HG02571 (cell line): ENCODE data around the gene DGCR6L.
"Not testable (repeated sequence)": the region's sequence is repeated elsewhere in the genome, so short reads cannot be mapped to it uniquely, and the experiment has no call there.

ENCODE experiments used
- ATAC-seq: cut with Tn5 transposase; IDR thresholded peaks from one replicate; pipeline ENCODE4 v1.9.1; 2021; ENCODE audit warnings: mild to moderate bottlenecking, moderate library complexity; ENCODE audit not compliant: unreplicated experiment

DGCR6L gene

DNA sequence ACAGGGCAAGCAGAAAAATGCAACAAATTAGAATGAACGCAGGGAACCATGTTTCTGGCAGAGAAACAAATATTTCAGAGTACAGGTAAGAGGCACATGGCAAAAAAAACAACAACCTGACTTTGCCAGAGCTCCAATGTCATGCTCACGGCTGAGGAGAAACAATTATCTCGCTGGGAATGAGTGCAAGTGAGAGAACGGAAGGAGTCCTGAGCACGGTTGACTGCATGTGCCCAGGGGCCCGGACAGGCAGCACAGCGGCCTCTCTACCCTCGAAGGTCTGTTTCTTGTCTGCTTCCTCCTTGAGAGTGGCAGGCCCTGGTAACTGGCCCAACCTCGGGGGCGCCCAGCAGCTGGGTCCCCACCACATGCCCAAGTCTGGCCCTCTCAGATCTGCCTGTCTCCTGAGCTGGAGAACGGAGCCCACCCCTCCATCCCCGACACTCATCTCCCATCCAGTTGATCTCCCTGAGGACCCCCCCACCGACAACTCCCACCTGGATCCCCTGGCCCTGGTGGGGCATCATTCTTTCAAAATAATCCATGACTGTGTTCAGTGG is 27.1 kb downstream of the DGCR6L start:
- ATAC-seq: no peak

DNA sequence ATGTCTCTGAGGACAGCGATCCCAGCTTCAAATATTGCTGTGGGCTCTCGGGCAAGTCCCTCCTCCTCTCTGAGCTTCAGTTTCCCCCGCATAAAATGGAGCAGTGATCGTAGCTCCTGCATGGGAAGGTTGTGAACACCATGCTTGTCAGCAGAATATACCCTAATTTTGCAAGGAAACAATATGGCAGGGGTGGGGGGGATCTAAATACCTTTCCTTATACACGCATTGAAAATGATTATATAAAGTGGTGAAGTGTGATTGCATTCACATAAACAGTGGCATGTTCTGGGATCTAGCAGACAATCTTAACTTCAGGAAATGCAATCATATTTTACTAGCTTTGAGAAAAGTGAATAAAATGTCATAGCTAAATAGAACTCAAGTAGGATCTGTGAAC is 27.8 kb downstream of the DGCR6L start:
- no peak for ATAC-seq

DNA sequence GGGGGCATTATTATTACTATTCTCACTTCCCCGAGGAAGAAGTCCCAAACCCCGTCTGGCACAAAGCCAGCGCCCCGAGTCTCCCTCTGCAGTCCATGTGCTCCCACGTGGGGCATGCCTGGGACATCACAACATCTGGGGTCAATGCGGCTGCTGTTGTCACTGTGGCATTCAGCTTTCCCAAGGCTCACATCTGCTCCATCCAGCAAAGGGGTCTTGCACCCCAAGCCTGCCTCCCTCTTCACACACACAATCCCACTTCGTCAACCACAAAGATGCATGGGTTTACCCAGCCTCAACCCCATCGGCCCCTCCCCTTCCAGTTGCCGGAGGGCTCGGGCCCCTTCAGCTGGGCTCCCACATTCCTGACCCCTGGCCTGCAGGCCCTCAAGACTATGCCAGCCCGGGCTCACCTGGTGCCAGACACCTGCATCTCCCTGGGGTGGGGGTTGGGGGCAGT is 28.2 kb downstream of the DGCR6L start:
- ATAC-seq: no peak

DNA sequence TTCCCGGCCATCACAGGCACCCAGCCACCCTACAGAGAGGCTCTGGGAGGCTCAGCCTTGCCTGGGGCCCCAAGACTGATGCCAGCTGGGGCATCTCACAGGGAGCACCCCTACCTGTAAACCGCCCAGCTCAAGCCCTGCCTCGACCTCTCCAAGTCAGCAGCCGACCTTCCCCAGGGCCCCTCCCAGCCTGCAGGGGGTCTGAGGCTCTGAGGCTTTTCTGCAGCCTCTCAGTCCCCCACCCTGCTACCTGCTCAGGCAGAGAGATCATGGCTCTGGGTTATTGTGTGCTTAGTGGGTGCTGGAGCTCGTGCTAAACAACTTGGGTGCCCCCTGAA is 28.6 kb downstream of the DGCR6L start:
- no peak for ATAC-seq

DNA sequence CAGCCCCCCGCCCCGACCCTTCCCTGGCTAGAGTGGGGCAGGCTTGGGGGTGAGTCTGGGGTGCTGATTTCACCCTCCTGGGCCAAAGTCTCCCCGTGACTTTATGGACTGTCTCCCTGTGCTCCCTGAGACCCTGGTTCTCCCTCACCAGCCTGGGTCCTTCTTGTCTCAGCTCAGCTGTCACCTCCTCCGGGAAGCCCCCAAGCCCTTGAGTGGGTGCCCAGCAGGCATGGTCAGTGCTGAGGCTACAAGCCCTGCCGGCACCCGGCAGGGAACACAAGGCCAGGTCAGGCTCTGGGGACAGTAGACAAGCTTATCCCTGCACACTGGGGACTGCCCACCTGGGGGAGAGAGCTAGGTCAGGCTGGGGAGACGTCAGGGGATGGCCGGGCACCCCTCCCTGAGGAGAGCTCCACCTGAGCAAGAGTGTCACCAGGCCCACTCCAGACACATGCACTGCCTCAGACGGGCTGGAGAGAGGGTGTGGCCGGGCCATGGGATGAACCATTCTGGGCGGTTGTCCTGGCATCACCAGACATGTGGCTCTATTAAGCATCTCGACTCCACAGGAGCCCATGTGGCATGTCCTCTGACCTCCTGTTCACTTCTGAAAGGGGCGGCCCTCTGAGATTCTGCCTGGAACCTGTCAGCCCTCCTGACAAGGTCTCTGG is 29.1 kb downstream of the DGCR6L start:
- no peak for ATAC-seq

DNA sequence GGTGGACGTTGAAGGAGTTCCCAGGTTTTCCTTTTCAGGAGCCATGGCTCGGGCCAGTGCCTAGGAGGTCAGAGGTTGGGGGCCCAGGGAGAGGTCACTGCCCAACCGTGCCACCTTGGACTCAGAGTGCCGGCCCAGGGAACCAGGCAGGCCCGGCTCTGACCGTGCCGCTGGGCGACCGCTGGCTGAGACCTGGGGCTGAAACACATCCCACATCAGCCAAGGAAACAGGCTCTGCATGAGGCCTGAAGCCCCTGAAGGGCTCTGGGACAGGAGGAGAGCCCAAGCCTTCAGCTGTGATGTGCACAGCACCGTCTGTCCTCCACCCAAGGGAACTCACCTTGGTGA is 29.8 kb downstream of the DGCR6L start:
- ATAC-seq: no peak

DNA sequence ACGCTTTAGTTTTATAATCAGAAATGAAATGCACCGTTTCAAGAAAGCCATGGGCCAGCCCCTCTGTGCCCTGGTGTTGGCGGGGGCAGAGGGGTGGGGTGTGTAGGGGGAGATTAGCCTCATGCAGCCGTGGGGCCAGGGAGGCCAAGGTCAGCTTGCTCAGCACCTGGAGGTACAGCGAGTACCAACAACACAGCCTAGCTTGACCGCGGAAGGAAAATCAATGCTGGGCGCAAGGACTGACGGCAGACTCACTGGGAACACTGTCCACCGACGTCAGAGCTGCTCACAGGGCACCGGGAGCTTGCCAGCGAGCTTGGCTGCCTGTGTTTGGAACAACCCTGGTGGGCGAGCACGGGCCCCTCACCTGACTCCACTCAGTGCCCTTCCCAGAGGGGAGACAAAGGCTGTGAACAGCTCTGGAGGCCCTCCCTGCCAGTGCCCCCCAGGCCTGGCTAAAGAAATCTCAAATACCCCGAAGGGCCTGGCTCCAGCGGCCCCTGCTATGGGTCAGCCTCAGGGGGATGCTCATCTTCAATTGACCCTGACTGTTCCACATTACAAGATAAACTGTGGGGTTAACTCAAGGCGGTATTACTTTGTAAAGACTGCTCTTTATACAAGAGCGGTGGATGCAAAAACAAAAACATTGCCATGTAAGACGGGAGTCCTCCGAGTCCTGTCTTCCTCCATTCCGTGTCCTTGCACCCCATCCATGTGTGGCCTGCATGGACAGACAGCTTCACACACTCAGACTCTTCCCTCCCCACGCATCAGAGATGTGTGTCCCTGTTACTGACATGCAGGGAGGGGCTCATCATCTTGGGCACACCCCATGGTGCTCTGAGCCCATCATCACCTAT is 30.4 kb downstream of the DGCR6L start:
- ATAC-seq: not testable (repeated sequence)

DNA sequence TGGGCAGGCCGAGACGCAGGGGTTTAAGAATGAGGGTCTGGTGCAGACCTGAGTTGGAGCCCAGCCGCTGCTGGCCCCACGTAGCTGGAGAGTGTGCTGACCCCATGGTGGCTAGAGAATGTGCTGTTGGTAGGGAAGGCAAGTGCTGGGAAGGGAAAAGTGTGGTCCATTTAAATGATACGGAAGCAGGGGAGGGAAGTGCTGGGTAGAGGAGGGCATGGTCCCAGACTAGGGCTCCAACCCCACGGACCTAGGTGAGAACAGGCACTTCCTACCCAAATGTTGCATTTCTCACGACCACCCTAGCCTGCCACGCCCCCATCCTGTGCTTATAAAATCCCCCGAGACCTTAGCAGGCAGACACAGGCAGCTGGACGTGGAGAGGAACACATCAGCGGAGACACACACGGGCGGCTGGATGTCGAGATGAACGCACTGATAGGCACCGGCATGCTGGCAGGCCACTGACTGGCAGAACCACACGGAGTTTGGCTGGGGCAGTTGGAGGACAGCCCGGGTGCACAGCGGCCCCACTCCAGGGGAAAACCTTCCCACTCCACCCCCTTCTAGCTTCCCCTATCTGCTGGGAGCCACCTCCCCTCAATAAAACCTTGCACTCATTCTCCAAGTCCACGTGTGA is 33.0 kb downstream of the DGCR6L start:
- ATAC-seq: not testable (repeated sequence)

DNA sequence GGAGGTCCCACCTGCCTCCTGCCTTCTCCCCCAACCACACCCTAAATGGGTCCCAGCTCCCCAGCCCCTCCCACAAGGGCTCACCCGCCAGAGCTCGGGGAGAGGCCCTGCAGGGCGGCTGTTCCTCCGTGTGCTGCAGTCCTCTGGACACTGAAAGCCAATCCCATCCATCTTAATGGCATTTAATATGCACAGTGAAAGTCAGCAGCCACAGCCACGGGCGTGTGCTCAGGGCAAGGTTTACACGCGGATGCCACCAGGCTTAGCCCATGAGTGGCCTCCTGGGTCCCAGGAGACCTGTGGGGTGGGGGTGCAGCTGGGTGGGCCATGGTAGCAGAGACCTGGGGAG is 33.6 kb downstream of the DGCR6L start:
- not testable (repeated sequence) for ATAC-seq

DNA sequence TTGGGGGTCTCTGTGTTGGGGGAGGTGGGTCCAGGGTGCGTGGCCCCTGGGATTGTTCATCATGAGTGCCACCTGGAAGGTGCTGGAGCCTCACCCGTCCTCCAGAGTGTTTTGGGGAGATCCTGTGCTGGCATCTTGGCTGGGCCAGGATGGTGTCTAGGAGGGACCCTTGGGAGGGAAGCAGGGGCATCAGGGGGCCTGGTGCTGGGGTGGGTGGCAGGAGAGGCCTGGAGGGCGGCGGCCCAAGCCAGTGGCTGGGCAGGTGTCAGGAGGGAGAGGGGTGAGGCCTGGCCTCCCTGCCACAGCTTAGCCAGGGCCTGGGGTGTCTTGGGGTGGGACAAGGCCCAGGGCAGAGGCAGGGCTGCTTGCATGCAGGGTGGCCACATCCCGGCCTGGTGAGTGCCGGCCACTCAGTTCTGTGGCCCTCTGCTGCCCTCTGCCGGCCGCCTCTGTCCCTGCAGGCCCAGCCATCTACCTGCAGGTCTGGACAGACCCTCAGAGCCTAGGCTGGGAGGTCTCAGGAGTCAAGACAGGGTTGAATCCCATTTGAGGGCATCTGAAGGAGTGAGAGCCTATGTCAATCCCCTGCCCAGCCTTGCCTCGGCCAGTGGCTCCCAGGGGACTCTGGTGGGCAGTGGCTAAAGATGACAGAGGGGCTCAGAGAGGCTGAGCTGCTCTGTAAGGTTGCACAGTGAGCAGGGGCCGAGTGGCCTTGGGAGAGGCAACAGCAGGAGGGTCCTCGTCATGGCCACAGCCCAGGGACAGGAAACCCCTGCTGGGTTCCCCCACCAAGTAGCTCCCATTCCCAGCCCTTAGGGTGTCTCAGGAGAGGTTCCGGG is 34.2 kb downstream of the DGCR6L start:
- not testable (repeated sequence) for ATAC-seq

DNA sequence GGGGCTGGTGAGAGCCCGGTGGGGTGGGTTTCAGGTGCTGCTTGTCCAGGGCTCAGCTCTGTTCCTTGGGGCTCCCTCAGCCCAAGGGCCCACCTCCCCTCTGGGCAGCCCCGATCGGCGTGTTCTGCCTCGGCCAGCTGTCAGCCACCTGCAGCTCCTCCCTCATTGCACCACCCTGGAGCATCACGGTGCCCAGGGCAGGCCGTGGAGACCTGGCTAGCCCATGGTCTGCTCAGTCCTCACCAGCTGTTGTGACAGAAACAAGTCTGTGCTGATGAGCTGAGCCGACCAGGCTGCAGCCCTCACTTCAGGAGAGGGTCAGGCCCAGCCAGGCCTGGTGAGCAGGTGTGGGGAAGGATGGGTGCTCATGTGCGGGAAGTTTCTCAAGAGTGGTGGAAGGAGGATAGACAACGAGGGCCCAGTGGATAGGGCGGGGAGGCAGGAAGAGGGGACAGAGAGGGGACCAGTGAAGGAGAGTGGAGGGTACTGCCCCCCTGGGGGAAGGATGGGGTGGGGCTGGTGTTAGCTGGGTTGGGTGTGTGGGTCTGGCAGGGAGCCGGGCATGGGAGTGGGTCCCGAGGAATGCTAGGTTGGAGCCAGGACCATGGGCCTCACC is 35.3 kb downstream of the DGCR6L start:
- no peak for ATAC-seq

DNA sequence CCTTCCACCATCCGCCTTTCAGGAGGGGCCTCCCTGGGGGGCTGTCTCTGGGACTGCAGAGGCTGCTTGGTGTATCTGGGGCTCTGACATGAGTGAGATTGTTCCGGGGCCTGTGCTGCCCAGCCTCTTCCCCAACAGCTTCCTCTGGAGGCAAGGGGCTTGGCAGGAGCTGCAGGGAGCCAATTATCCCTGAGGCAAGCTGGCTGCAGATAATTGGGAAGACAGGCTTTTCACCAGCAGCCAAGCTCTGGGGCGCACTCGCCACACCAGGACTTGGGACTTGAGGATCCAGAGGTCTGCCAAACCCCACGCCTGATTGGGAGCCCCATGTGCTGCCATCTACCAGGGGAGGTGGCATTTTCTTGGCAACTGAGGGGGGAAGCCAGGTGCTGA is 36.2 kb downstream of the DGCR6L start:
- ATAC-seq: no peak

DNA sequence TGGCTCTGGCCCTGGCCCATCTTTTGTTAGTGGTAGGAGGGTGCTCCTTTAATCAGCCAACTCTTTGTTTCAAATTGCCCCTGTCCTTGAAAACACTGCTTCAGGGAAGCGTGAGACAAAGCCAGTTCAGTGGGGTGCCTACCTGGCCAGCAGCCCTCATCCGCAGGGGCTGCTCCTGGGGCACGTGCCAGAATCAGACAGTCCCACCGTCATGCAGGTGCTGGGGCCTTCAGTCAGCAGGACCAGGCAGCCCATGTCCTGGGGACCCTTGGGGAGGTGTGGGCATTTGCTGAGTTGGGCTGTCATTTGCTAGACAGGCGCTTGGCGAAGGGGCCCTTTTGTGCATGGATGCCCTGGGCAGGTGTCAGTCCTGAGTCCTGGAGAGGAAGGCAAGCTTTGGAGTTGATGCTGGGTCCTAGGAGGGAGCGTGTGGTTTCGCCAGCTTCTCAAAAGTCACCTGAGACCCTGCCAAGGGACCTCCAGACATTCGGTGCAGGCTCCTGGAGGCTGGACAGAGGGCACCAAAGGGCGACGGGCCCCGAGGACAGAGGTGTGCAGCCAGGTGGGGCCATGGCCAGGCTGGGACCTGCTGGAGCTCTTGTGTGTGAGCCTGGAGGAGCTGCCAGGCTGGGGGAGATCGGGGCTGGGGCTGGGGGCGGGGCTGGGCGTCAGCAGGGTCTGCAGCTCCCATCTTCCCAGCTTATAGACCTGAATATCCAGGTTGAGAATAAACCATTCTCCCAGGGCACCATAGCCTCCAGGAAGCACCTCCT is 36.8 kb downstream of the DGCR6L start:
- no peak for ATAC-seq

DNA sequence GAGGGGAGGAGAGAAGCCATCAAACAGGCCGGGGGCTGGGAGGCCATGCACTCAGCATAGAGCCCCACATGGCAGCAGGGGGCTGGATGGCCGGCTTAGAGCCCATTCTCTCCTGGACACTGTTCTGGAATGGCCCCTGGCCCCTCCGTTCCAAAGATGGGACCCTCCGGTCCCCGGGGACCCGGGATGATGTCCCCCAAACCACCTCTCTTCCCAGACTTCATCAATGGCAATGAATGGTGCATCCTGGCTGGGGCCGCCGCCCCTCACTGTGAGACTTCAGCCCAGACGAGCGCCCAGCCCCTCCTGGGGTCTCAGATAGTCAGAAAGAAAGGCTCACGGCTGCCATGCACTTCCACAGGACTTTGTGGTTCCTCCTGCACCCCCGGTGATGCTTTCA is 38.0 kb downstream of the DGCR6L start:
- ATAC-seq: no peak

DNA sequence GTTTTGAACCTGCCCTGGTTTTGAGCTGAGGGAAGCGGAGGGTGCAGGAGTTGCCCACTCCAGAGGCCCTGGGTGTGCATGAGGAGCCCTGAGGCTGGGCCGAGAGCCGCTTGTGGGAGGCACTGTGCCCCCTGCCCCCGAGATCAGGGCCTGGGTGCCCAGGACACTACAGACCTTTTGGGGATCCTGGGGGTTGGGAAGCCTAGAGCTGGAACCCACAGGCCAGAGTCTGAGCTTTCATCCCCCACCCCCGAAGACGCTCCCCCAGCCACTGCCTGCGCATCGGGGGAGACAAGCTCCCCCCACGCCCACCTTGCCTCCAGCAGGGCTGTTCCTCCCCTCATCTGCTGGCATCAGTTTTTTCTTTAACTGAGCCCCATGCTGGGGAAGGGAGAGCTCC is 38.4 kb downstream of the DGCR6L start:
- not testable (repeated sequence) for ATAC-seq

DNA sequence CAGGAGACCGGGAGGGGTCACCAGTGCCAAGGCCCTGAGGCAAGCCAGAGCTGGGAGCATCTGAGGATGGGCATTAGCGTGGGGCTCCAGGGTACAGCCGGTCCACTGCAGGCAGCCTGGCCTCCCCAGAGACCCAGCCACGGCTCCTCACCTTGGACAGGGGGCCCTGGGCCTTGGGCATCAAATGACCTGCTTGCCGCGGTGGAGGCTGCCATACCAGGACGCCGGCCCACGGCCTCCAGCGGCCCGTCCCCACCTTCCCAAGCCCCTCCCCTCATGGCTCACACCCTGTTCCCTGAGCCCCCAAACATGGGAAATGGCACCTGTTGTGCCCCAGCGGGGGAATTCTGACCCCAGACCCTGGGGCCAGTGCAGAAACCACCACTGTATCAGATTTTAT is 39.0 kb downstream of the DGCR6L start:
- no peak for ATAC-seq

DNA sequence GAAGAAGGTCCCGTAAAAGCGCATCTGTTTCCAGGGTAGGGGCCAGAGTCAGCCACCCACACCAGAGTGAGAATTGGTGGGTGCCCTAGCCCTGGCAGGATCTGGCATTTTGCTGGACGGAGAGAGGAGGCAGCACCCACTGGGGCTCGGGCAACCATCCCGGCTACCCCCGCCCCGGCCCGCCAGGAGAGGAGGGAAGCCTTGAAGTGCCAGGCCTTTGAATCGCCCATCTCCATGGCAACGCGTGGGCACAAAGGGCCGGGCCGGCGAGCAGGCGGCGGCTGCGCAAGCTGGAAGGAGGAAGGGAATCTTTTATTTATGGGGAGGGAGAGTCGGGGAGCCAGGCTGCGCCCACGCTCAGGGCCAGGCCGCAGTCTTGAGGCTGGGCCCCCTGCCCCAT is 39.7 kb downstream of the DGCR6L start:
- ATAC-seq: not testable (repeated sequence)

DNA sequence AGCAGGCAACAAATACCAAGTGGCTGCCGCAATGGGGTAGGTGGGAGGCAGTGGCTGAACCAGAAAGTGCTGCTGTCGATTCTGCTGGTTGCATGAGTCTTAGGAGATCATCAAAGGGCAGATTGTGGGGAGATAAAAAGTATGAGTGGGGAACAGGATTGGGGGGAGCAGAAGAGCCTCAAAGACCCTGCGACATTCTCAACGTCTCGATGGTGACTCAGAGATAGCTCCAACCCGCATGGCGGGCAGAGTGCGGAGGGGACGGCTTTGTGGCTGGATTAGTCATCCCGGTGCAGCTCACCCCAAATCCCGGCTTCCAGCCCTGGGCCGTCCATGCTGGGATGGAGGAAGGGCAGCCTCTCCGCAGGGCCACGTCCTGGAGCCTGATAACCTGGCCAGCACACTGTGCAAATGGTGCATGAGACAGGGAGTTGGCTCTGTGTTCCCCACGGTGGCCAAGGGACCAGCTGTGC is 40.2 kb downstream of the DGCR6L start:
- no peak for ATAC-seq

DNA sequence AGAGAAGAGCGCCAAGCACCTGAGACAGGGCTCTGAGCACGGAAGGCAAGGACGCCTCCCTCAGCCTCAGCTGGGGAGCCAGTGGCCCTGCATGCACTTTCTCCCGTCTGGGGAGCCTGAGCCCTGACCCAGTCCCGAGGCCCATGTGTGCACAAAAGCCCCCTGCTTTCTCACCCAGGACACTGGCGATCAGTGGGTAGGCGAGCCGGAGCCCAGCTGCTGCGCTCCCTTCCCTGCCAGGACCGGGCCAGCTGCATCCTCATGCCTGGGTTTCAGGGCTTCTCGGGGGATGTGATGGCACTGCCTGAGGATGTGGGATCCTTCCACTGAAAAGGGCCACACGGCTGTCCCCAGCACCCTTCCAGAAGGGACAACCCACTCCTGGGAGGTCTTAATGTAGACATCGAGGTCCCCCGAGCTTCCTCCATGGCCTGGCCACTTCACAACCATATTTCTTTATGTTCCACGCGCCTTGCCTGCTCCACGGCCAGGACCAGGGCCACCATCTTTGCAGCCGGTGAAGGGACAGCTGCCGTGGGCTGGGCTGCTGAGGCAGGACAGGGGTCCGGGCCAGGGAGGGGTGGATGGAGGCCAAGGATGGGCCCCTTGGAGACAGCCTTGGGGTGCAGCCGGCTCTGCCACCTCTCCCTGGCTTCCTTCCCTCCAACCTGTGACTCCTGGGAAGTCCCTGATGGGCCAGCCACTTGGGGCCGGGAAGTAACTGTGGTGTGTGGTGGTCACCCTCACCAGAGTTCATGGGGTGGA is 41.0 kb downstream of the DGCR6L start:
- not testable (repeated sequence) for ATAC-seq
